Measurements from ENCODE around the gene ARFGAP1.
"Not testable (repeated sequence)": the region's sequence is repeated elsewhere in the genome, so short reads cannot be mapped to it uniquely, and the experiment has no call there.

The ARFGAP1 gene

DNA sequence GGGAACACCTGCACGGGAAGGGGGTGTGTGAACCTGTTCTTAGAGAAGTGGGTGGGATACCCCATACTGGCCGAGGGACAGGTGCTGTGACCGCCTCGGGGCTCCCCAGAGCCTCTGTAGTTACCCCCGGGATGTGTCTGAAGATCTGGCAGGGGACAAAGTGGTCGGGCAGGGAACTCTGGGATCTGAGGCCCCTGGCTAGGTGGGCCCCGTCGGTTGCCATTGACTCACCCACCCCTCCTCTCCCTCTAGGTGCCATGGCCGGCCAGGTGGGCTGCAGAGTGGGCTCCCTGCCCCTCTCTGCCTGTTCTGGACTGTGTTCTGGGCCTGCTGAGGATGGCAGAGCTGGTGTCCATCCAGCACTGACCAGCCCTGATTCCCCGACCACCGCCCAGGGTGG is 32.6 kb upstream of the ARFGAP1 start:
- no peak for DNase-seq (ENCODE audit: low read depth)

DNA sequence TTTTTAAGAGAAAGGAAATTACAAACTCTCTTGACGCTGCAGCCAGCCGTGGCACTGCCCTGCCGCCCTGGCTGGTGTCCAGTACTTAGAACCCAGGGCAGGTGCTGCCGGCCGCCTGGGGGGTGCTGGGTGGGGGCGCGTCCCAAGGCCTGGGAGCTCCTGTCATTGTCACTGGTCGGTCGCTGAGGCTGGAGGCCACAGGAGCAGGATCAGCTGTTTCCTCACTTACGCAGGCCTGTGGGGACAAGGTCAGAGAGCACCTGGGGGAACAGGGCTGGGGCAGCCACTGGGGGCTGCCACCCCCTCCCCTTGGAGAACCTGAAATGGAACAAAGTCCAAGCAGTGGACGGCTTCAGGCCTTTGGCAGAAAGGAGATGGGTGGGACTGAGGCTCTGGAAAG is 31.3 kb upstream of the ARFGAP1 start:
- no peak for DNase-seq (ENCODE audit: low read depth)

DNA sequence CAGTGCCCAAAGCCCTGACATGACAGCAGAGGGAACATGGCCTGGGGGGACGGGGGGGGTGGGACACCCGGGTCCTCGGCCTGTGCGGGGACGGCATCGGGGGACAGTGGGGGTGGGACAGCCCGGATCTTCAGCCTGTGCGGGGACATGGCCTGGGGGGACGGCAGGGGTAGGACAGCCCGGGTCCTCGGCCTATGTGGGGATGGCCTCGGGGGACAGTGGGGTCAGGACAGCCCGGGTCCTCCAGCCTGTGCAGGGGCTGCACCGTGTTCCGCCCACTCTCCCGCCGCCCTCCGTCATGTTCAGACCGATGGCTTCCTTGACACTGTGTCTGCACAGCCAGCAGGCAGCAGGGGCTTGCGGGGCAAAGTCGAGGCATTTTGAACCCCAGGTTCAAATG is 29.9 kb upstream of the ARFGAP1 start:
- DNase-seq (ENCODE audit: low read depth) = no peak

DNA sequence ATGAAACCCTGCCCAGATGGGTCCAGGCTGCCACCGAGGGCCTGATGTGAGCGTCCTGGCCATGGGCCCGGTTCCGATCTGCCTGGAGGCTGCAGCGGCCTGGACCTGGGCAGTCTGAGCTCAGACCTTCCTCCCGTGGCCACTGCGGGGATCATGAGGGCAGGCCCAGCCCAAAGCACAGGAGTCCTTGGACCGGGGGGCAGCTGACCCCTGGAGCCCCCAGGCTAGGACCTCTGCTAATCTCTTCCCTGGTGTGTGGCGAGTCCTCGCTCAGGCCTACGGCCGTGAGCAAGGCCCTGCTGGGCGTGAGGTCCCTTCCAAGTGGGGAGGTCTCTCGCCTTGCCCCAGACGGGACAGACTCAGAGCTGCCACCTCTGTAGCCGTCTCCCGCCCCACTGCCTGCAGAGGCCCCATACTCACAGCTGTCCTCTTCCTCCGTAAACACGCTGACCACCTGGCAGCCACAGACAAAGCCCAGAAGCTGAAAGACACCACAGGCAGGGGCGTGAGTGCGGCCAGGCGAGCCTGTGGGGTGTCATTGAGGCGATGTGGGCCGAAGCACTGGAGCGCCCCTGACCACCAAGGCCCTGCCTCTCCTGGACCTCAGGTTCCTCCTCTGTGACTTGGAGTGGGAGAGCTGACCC is 28.9 kb upstream of the ARFGAP1 start:
- DNase-seq (ENCODE audit: low read depth) = no peak

DNA sequence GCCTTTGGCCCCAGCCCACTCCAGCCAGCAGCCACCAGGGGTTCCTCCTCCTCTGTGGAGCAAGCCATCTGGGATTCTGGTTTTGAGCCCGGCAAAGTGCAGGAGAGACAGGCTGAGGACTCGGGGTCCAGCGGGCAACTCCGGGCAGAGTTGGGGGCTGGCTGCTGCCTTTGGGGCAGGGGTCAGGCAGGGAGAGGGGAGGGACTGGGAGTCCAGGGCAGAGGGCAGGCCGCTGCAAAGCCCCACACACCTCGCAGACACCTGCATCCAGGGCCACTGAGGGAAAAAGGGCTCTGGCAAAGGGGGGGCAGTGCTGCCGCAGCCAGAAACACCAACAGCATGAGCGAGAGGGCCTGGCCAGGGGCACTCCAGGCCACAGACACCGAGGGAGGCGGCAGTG is 28.1 kb upstream of the ARFGAP1 start:
- DNase-seq (ENCODE audit: low read depth) = no peak

DNA sequence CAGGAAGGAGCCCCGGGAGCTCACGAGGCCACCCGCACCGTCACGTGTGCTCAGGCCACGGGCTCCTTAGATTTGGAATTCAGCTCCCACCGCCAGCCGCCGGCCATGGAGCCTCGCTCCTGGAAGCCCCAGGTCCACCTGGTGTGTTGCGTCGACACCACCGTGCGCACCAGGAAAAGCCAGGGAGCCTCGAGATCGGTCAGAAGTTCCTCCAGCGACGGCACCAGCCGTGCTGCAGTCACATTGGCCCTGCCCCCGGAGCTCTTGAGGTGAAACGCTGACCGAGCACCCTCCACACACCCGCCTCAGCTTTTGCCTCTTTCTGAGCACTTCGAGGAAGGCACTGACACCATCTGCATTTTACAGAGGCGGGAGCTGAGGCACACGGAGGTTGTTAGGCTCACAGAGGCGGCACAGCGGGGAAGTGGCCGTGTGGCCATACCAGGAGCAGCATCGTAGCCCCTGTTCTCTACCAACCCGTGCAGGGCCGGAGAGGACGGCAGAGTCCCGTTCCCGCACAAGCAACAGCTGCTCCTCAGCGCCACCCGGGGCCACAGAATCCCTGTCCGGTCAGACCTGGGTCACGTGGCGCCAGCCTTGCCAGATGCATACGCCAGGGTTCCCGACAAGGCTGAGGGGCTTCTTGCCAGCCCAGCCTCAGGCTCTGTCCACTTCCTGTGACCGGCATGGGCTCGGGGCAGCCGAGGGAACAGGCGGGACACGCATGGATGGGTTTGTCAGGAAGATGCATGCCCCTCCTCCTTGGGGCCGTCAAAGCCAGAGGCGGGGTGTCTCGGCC is 25.9 kb upstream of the ARFGAP1 start:
- no peak for DNase-seq (ENCODE audit: low read depth)

DNA sequence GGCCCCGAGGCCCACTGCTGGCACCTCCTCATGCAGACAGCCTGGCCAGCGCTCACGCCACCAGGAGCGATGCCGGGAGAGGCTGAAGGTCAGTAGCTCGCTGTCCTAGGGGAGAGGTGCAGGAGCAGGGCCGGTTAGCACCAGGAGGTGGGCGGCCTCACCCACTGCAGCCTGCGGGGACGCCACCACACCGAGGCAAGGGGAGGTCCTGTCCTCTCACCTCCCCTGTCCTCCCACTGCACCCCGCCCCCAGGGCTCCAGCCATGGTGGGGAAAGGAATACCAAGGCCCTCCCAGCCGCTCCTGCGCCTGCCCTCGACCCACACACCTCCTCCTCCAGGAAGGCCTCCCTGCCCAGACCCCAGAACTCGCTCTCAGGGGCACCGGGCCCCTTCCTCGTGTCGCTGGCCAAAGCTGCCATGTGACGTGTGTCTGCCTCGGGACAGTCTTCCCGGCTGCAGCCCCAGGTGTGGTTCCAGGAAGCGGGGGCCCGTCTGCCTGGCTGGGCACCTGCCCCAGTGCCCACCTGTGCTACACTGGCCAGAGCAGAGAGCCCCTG is 24.9 kb upstream of the ARFGAP1 start:
- no peak for DNase-seq (ENCODE audit: low read depth)

DNA sequence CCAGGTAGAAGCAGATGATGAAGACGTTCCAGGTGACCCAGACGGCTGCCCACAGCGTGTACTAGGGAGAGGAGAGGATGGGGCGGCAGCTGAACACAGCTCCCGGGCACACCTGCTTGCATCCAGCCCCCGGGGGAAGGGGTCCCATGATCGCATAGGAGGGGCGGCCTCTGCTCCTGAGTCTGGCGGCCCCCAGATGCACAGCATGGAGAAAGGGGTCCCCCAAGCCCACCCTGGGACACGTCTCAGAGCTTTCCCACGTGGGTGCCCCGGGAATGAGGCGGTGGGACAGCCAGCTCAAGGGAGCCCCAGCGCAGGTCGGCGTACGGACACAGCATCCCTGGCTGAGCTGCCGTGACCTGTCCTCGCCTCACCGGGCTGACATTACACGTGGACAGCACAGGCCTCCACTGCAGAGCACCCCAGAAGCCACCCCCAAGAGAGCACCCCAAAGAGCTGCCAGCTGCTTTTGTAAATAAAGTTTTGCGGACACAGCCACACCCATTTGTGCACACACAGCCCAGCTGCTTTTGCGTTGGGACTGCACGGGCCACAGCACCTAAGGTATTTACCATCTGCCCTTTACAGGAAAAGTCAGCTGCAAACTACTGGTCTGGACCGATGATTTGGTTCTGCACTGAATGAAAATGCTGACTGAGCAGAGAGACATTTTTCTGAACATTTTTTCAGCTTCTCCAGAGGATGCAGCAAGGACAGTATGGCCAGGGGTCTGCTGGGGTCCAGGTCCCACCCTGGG is 23.6 kb upstream of the ARFGAP1 start:
- no peak for DNase-seq (ENCODE audit: low read depth)

DNA sequence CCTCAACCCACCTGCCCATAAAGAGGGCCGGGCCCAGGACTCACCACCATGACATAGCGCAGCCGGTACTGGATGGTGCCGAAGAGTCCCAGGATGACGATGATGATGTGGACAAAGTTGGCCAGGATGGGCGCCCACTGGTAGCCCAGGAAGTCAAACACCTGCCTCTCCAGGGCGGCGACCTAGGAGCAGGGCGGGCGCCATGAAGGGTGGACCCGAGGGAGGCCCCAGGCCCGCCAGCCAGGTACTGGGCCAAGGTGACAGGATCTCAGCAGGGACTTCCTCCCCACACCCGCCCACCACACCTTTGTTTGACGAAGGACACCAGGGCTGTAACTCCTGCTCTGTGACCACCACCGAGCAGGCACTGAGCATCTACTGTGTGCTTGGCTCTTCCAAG is 22.7 kb upstream of the ARFGAP1 start:
- no peak for DNase-seq (ENCODE audit: low read depth)

DNA sequence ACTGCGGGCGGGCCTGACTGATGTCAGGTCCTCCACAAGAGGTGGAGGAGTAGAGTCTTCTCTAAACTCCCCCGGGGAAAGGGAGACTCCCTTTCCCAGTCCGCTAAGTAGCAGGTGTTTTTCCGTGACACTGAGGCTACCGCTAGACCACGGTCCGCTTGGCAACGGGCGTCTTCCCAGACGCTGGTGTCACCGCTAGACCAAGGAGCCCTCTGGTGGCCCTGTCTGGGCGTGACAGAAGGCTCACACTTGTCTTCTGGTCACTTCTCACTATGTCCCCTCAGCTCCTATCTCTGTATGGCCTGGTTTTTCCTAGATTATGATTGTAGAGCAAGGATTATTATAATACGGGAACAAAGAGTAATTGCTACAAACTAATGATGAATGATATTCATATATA is 21.3 kb upstream of the ARFGAP1 start:
- not testable (repeated sequence) for DNase-seq (ENCODE audit: low read depth)

DNA sequence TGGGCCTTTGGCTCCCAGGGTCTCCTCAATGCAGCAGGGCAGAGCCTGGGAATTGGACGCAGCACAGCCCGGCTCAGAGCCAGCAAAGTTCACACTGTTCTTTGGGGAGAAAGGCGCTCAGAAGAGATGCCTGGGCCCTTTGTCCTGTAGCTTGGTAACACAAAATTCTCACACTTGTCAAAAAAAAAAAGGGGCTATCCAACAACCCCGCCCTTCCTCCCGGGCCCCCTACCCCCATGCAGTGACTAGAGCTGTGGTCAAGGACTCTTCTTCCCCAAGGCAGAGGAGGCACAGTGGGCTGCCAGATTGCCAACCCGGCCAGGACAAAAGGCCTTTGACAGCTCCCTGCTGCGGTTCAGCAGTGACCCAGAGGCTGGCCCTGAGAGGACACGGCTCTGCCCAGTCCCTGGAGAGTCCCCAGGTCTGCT is 20.3 kb upstream of the ARFGAP1 start:
- DNase-seq (ENCODE audit: low read depth) = no peak

DNA sequence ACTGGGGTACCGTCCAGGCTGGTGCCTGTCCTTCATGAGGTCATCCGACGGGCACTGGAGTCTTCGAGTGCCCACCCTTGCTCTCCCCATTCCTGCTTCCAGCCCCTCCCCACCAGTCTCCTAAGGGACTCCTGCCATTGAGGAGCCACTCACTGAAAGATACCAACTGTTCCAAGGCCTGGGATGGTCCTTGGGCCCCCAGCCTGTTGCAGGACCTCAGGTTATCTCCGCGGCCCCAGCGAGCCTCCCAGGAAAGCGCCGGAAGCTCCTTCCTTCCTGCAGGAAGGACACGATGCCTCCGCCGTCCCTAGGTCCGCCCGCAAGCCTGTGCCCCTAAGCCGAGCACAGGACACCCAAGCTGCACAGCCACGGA is 19.6 kb upstream of the ARFGAP1 start:
- no peak for DNase-seq (ENCODE audit: low read depth)

DNA sequence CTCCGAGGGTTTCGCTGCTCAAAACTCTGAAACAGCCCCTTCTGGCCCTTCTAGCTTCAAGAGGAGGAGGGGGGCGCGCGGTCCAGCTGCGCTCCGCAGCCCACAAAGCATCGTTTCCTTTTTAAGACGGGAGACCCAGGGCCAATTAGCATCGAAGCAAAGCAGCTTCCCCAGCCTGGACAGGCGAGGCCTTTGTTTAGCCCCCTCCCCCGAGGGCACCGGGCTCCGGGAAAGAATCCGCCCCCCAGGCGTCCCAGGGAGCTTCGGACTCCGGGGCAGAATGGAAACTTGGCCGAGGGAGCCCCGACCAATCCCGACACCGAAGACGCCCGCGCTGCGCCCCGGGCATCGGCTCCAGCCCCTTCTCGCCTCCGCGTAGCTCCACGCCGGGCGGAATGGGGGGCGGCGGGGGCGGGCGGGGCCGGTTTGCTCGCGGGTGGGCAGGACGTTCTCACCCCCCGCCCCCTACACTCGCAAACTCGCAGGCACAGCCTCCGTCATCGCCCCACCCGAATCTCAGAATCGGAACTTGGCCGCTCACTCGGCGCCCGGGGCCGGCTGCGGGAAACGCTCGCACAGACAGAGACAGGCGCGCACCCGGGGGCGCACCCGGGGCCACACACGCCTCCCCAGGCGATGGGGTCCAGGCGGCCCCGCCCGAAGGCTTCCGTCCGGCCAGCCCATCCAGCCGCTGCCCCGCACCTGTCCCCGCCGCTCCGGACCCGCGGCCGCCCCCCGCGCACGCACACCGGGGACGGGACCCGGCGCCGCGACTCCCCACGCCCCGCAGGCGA is 19.0 kb upstream of the ARFGAP1 start:
- DNase-seq (ENCODE audit: low read depth) = no peak

DNA sequence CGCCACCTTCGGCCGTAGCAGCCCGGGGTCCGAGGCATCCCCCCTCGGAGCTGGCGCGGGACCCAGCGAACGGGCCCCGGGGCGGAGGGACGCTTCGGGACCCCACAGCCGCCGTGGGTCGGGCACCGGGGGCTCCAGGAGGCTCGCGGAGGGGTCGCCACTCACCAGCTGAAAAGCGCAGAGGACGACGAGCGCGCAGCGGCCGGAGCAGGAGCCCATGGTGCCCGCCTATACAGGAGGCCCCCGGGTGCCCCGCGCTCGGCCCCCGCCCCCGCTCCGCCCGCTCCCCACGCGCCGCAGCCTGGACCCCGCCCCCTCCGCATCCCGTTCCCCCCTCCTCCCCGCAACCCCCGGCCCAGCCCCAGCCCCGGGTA is 18.4 kb upstream of the ARFGAP1 start, which contains the start of gene NKAIN4:
NKAIN4 (minus strand) TSS at position 232 of the 374 bp plus-strand sequence; CDS start at position 219, 13 bp downstream.
- DNase-seq (ENCODE audit: low read depth) = no peak

DNA sequence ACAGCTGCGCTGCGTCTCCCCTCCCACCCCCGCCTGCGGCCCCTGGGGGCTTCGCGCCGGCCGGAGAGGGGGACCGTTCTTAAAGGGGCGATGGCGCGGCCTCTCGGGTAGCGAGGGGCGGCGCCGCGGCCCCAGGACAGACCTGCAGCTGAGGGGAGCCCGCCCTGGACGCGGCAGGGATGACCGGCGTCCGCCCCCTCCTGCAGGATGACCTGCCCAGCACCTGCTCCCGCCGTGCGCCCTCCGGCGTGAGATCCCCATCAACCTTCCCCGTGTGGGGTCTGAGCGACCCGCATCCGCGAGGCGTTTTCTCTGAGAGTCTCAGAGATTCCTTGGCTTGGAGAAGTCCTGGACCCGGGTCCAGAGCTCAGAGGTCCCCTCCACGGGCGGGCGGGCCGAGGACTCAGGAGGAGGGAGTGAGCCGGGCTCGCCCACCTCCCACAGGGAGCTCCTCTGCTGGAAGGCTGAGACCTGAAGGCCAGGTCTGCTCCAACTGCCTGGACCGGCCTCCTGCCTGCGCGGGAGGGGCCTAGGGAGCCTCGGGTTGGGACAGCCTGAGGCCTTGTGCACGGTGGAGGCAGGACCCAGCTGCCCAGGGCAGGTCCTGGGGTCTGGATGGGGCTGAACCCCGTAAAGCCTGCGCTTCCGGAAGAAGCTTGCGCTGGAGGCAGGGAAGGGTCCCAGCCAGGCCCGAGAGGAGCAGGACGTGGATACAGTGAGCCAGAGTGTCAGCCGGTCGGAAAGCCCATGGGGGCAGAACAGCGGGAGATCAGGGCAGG is 17.8 kb upstream of the ARFGAP1 start:
- no peak for DNase-seq (ENCODE audit: low read depth)

DNA sequence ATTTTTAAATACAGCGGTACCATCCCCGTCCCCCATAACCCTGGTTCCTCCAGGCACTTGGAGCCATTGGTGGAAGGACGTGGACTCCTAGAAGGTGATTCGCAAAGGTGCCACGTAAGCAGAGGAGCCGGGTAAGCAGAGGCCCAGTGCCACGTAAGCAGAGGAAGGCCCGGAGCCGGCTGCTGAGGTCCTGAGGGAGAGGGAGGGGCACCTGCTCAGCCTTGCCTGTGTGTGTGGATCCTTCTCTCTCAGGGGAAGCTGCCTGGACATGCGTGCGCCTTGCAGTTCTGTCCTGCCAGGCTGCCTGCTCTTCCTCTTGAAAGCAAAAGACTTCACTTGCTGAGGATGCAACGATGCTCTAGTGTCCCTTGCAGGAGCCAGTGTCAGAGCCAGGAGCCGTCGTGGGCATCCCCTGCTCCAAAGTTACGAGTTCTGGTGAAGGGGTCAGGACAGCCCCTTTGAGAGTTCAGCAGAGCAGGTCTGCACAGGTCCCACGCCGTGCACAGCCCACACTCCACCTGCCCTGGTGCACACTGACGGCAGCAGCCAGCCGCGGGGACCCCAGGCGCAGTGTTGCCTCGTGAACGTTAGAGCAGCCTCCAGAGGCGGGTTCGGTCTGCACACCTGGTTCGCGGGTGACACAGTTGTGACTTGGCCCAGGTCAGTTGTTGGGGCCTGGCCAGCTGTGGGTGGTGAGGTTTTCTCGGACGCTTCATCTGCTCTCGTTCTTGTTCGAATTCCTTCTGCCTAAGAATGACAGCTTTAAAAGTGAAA is 16.5 kb upstream of the ARFGAP1 start:
- no peak for DNase-seq (ENCODE audit: low read depth)

DNA sequence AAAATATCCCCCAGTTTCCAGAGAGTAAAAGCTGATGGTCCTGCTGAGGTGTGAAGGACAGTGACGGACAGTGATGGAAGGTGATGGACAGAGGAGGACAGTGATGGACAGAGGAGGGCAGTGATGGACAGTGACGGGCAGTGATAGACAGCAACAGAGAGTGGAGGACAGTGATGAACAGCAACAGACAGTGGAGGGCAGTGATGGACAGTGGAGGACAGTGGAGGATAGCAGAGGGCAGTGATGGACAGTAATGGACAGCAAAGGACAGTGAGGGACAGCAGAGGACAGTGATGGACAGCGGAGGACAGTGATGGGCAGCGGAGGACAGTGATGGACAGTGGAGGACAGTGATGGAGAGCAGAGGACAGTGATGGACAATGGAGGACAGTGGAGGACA is 15.7 kb upstream of the ARFGAP1 start:
- DNase-seq (ENCODE audit: low read depth) = no peak

DNA sequence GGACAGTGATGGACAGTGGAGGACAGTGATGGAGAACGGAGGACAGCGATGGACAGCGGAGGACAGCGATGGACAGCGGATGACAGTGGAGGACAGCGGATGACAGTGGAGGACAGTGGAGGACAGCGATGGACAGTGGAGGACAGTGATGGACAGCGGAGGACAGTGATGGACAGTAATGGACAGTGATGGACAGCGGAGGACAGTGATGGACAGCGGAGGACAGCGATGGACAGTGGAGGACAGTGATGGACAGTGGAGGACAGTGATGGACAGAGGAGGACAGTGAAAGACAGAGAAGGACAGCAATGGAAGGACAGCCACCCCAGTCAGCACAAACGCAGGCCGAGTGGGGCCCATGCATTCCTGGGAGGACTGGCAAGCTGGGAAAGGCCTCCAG is 15.0 kb upstream of the ARFGAP1 start:
- DNase-seq (ENCODE audit: low read depth) = no peak

DNA sequence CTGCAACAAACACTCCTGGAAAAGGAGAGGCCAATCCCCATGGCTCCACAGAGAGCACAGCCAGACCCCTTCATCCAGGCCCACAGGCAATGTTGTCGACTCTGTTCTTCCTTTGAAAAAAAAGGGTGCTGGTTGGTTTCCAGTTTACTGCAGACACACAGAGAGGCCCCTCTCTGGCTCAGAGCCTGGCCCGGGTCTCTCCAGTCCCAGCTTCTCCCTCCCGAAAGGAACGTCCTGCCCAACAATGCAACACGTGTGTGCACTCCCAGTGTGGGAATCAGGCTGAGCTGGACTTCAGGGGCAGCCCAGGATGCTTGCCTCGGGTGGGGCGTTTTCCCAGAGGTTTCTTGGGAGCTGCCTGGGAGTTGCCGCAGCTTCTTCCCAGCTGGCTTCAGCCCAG is 13.8 kb upstream of the ARFGAP1 start:
- DNase-seq (ENCODE audit: low read depth) = no peak

DNA sequence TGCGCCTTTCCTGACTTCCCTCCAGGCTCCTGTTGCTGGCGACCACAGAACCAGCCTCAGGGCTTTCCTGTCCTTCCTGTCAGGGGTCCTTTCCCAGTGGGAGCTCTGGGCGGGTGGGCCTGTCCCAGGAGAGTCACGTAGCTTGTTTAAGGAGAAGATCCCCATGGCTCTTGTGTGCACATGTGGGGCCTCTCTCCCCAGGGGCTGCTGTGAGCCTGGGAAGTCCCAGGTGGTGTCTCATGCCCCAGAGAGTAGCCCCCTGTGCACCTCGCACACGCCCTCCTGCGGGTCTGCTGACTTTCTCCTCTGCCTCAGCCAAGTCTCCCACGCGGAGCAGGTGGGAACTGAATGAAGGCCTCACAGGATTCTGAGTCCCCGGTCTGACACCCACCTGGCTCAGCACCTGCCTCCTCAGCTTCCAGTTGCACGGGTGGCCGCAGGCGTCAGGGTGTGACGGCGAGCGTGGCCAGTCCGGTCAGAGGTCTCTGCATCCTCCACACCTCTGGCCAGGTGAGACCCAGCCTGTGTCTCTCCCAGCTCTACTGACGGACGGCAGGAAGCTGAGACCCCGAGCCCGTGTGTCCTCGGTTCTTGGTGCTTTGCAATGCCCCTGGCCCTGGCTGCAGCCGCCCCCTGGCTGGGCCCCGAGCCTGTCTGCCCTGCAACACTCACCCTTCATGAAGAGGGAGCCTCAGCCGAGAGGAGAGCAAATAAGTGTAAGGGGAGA is 12.7 kb upstream of the ARFGAP1 start:
- no peak for DNase-seq (ENCODE audit: low read depth)
